Measurements from ENCODE around the gene ALLC.

DNA sequence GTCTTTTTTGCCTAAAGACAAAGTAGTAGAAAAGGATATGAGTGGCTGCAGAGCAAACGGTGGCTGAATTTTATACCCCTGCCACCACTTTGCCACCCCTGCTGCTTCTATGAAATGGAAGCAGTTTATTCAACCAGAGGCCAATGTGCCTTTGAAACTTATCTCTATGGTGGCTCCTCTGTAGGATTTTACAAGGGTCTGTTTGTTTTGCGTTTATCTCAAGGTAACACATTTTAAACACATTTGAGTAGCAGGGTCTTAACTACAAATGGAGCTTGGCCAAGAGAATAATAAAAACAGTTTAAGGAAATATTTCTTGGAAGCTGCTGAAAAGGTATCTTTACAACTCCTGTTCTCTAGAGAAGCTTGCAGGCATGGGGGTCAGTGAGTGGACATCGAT, 6.1 kb downstream of the ALLC start:
- TF ChIP-seq, protein P1, sequence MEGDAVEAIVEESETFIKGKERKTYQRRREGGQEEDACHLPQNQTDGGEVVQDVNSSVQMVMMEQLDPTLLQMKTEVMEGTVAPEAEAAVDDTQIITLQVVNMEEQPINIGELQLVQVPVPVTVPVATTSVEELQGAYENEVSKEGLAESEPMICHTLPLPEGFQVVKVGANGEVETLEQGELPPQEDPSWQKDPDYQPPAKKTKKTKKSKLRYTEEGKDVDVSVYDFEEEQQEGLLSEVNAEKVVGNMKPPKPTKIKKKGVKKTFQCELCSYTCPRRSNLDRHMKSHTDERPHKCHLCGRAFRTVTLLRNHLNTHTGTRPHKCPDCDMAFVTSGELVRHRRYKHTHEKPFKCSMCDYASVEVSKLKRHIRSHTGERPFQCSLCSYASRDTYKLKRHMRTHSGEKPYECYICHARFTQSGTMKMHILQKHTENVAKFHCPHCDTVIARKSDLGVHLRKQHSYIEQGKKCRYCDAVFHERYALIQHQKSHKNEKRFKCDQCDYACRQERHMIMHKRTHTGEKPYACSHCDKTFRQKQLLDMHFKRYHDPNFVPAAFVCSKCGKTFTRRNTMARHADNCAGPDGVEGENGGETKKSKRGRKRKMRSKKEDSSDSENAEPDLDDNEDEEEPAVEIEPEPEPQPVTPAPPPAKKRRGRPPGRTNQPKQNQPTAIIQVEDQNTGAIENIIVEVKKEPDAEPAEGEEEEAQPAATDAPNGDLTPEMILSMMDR (IDR thresholded peaks at IDR 0.05; ENCODE audit: low read depth, low read length, poor library complexity, severe bottlenecking): no peak
- TF ChIP-seq EZH2phosphoT487 (IDR thresholded peaks at IDR 0.05; ENCODE audit: borderline replicate concordance, low read length): no peak
